Left cardiac atrium (tissue), 4 donors: ENCODE data around the gene GRIFIN. TPM values are rescaled to one million over a fixed set of nuclear protein-coding genes. Genes with fewer than 3 reads are reported as not detected.

ENCODE experiments used
- ATAC-seq, 2 donors: fragments of 200-7000 bp; cut with Tn5 transposase; one replicate each; pipeline ENCODE4 v1.9.1; 2020; ENCODE audit warnings: mild to moderate bottlenecking in 2 of 2, moderate library complexity in 2 of 2
- DNase-seq: peaks from one replicate; pipeline ENCODE4 v3.0.0-alpha.2; 2020
- intact Hi-C, 2 donors: fragments of 100-400 bp; cut with DNase I; formaldehyde crosslinking; loops; one replicate each; pipeline versions ENCODE4 v1.14.1 to v1.15.1; 2022 to 2023
- total RNA-seq, 2 donors: library from RNA; stranded (reverse); fragmentation: NEBNext Ultra II Directional; extraction: Animal tissue kit (Norgen Biotek cat#: 25700); gene quantifications; one replicate each; pipeline ENCODE4 v1.2.1, GENCODE V29; 2021
- donor health status: DM: no; HTN: yes; CAD: no.
- donor health status: DM: no; HTN: yes; CAD: no; lungs with severe emphysema.
- donor health status: DM: yes; HTN: yes; CAD: no.
- donor health status: Dilated cardiomyopathy.

Gene GRIFIN
- total RNA-seq, 2 donors from 2014 or later, result not detected

- DNase-seq (no peak), ATAC-seq (no peak)
- intact Hi-C loops, result loop anchor here in 1 of 2 donors (5.0 kb wide), 1 partner anchor 67 kb away; no protein-coding TSS in a partner anchor
Measured at GRCh38 chr7:2484868-2485267, 8.7 kb upstream of the GRIFIN start.

DNA sequence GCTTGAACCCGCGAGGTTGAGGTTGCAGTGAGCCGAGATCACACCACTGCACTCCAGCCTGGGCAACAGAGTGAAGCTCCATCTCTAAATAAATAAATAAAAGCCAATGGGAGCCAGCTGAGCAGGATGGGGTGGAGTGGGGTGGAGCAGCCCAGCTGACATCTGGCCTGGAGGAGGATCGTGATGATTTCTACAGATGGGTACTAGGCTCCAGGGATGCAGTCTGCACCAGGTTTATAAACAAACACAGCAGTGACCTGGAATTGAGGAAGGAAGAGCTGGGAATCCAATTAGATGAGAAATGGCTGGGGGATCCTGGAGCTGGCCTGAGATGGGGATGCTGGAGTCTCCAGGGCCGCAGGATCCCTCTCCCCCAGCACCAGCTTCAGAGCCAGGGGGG, 7.3 kb upstream of the GRIFIN start:
- no peak for ATAC-seq
- no peak for DNase-seq
- intact Hi-C loops, result loop anchor here in 1 of 2 donors (5.0 kb wide), 1 partner anchor 69 kb away; no protein-coding TSS in a partner anchor

GRCh38 chr7:2482725-2483451, 6.7 kb upstream of the GRIFIN start:
- intact Hi-C loops, result loop anchor here in 1 of 2 donors (5.0 kb wide), 1 partner anchor 69 kb away; no protein-coding TSS in a partner anchor
- DNase-seq (no peak), ATAC-seq (no peak)

GRCh38 chr7:2481195-2481594, 5.0 kb upstream of the GRIFIN start:
- intact Hi-C loops, result loop anchor here in 1 of 2 donors (5.0 kb wide), 1 partner anchor 71 kb away; no protein-coding TSS in a partner anchor
- ATAC-seq, result no peak
- DNase-seq, result no peak

DNA sequence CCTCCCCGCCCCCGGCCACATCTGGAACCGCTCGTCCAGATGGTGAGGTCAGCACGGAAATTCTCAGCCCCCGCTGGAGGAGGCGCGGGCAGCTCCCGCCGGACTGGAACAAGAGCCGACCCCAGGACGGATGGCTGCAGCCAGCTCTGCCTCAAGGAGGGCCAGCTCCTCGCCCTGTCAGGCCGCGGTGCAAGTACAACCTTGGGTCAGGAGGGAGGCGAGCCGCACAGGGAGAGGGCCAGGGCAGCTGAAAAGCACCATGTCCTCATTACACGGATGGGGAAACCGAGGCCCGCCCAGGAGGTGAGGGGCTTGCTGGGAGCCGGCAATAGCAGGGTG, 3.8 kb upstream of the GRIFIN start:
- intact Hi-C loops, result loop anchor here in 1 of 2 donors (5.0 kb wide), 1 partner anchor 72 kb away; no protein-coding TSS in a partner anchor
- ATAC-seq (no peak), DNase-seq (no peak)

DNA sequence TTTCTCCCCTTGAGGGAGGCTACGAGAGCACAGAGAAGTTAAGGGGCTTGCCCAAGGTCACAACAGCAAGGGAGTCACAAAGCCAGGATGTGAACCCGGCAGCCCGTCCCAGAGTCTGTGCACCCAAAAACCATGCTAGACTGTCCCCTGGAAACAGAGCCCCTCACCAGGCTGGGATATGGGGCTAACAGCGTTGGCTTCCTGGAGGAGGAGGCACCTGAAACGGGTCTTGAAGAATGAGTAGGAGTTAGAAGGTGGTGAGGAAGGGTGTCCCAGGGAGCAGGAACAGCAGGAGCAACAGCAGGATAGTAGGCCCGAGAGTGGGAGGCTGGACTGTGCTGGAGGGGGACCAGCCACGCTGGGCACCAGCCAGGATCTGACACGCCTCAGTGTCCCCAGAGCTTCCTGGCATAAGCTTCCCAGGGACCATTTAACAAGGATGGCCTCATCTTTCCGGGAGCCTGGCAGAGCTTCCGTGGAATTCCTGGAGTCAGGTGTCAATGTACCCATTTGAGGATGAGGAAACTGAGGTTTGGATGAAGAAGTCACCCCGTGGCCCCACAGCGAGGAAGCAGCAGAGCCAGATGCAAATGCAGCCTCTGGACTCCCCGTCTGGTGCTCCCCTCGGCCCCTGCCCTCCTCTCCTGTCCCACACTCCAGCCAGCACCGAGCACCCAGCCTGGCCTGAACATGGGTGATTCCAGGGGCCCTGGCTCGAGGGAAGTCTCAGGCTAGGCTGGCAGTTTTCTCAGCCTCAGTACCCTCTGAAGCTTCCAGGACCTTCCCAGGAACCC, 3.3 kb upstream of the GRIFIN start:
- no peak for ATAC-seq
- DNase-seq, result no peak
- intact Hi-C loops, result loop anchor here (5.0 to 10.0 kb wide), 2 partner anchors 73 to 205 kb away; partner anchors contain the start of gene AMZ1 (in 1 of the 2)

DNA sequence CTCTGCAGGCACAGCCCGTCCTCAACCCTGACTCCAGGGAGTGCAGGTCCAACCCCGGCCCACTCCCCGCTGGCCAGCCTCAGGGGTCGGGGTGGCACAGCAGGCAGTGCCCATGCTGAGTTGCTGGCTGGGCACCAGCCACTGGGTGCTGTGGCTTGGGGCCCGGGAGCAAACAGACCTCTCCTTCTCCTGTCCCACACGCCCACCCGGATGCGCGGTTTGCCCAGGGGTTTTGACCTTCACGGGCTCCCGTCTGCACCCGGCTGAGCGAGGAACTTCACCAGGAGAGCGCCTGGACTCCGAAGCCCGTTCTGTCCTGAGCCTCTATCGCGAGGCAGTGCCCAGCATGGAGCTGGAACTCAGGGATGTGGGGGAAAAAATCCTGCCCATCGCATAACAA, 2.6 kb upstream of the GRIFIN start:
- ATAC-seq, result no peak
- intact Hi-C loops, result loop anchor here in 1 of 2 donors (10.0 kb wide), 1 partner anchor 206 kb away; the partner anchor contains the start of gene AMZ1
- no peak for DNase-seq

GRCh38 chr7:2478399-2478785, 2.2 kb upstream of the GRIFIN start:
- ATAC-seq (peak; percentile 66 to 83), DNase-seq (peak; percentile 76)
- intact Hi-C loops, result loop anchor here in 1 of 2 donors (10.0 kb wide), 1 partner anchor 206 kb away; the partner anchor contains the start of gene AMZ1

- peak; percentile 76 for DNase-seq
- intact Hi-C loops, result loop anchor here in 1 of 2 donors (10.0 kb wide), 1 partner anchor 207 kb away; the partner anchor contains the start of gene AMZ1
- ATAC-seq, result peak; percentile 85 to 88
Measured at GRCh38 chr7:2477447-2478398, 1.5 kb upstream of the GRIFIN start.

DNA sequence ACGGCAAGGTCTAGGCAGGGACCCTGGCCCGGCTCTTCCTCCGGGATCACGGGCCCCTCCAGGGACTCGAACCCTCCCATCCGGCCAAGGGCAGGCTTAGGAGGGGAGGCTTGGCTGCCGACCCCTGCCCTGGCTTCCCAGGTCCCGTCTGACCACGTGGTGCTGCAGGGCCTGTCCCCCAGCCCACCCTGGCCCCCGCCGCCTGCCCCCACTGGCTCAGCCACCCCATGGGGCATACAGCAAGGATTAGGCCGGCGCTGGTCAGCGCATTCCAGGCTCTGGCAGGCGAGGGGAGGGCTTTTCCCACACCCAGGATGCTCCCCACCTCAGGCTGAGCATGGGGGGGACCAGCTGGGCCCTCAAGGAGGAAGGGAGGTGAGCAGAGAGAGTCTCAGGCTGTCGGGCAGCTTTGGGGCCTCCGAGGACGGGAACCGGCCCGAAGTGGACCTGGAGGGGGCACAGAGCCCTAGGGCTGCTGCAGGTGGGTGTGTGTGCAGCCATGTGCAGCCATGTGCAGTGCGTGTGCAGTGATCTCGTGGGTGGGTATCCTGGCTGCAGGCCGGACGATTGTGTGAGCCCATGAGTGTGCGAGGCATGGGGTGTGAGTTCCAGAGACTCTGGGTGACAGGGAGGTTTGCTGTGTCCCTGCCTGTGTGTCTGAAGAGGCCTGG, 713 bp upstream of the GRIFIN start:
- intact Hi-C loops, result loop anchor here in 1 of 2 donors (10.0 kb wide), 1 partner anchor 208 kb away; the partner anchor contains the start of gene AMZ1
- ATAC-seq (no peak), DNase-seq (no peak)

DNA sequence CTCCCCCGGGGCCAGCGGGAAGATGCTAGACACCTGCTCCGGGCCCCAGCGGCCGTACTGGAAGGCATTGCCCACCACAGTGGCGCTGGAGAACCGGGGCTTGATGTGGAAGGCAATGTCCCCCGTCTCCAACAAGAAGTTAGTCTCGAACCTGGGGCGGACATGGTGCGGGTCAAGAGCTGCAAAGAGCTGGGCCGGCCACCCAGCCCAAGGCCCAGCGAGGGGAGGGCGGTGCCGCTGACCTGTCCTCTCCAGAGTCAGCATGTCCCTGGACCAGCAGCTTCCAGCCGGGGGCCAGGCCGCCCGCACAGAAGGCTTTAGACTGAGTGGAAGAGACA, 551 bp downstream of the GRIFIN start:
- intact Hi-C loops, result loop anchor here in 1 of 2 donors (10.0 kb wide), 1 partner anchor 209 kb away; the partner anchor contains the start of gene AMZ1
- DNase-seq (no peak), ATAC-seq (no peak)

GRCh38 chr7:2474813-2475677, 1.2 kb downstream of the GRIFIN start:
- intact Hi-C loops, result loop anchor here in 1 of 2 donors (10.0 kb wide), 1 partner anchor 210 kb away; the partner anchor contains the start of gene AMZ1
- ATAC-seq (no peak), DNase-seq (no peak)

DNA sequence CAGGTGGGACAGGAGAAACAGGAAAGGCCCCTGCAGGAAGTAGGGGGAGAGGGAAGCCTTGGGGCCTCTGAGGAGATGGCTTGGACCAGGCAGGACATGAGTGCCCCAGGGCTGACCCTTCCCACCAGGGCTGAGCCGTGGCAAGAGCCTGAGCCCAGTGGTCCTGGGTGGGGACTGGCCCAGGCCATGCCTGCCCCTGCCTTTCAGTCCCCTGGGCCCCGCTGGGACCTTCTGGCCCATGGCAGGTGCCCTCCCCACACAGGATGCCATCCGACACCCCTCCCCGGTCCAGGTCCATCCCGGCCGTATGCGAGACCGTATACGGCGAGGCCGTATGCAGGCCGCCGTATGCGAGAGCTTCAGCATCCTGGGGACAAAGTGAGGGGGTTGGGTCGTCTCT, 2.0 kb downstream of the GRIFIN start:
- intact Hi-C loops, result loop anchor here in 1 of 2 donors (10.0 kb wide), 1 partner anchor 211 kb away; the partner anchor contains the start of gene AMZ1
- DNase-seq (no peak), ATAC-seq (no peak)

- no peak for ATAC-seq
- DNase-seq, result no peak
- intact Hi-C loops, result loop anchor here in 1 of 2 donors (10.0 kb wide), 1 partner anchor 211 kb away; the partner anchor contains the start of gene AMZ1
Measured at GRCh38 chr7:2473496-2474180, 2.6 kb downstream of the GRIFIN start.

DNA sequence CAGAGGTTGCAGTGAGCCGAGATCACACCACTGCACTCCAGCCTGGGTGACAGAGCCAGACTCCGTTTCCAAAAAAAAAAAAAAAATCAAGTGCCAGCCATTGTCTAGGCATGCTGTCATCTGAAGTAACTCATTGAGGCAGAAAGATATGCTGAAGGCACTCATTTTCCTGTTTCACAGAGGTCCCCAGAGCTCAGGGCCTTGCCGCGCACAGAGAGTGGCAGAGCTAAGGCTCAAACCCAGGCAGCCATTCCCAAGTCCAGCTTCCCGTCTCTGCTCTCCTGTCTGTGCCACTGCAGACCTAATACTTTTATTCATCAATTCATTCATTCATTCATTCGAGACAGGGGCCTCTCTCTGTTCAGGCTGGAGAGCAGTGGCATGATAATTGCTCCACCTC, 3.5 kb downstream of the GRIFIN start:
- no peak for ATAC-seq
- intact Hi-C loops, result loop anchor here in 1 of 2 donors (10.0 kb wide), 1 partner anchor 212 kb away; the partner anchor contains the start of gene AMZ1
- no peak for DNase-seq

DNA sequence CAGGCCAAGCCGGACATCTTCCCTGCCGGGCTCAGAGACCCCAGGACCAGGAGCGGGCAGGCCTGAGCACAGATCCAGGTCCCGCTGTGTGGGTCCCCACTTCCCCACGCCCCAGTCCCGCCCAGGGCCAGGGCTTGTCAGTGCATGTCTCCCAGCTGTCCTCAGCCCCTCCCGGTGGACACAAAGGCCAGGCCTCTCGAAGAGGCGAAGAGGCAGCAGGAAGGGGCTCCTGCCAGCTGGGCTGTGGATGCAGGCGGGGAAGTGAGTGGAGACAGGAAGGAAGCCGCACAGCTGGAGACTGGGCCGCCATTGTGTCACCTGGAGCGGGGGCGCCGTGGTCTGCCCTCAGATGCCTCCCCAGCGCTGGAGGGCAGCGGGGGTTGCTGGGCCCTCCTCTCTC, 4.8 kb downstream of the GRIFIN start:
- ATAC-seq, result peak; percentile 62 to 69
- DNase-seq, result no peak
- intact Hi-C loops, result loop anchor here in 1 of 2 donors (10.0 kb wide), 1 partner anchor 213 kb away; the partner anchor contains the start of gene AMZ1
